ENCODE data around the gene ARHGAP1. TPM values are rescaled to one million over a fixed set of nuclear protein-coding genes. Genes with fewer than 3 reads are reported as not detected.

Gene ARHGAP1
- total RNA-seq, 1 experiment from 2014 or later, result 12.6 TPM

DNA sequence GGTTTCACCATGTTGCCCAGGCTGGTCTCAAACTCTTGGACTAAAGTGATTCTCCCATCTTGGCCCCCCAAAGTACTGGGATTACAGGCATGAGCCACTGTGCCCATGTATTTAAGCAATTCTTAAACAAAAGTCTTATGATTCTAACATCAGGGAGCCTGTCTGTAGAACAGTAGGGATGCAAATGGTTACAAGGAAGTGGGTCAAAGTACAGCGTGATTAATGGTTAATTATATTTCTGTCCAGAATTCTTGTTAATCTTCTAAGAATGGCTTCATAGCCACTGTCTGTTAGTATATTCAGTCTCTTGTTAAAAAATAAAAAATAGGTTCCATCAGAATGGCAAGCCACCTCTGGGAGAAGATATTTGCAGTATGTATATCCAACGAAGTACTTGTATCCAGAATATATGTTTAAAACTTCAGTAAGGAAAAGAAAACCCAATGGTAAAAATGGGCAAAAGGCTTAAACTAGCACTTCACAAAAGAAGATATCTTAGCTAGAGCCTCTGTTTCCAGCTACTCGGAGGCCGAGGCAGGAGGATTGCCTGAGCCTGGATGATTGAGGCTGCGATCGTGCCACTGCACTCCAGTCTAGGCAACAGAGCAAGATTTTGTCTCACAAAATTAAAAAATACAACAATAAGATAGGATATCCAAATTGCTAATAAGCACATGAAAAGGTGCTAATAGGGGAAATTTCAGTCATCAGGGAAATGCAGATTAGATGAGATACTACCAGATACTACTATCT, 60.2 kb downstream of the ARHGAP1 start:
- DNase-seq (ENCODE audit: low read depth), result no peak

DNA sequence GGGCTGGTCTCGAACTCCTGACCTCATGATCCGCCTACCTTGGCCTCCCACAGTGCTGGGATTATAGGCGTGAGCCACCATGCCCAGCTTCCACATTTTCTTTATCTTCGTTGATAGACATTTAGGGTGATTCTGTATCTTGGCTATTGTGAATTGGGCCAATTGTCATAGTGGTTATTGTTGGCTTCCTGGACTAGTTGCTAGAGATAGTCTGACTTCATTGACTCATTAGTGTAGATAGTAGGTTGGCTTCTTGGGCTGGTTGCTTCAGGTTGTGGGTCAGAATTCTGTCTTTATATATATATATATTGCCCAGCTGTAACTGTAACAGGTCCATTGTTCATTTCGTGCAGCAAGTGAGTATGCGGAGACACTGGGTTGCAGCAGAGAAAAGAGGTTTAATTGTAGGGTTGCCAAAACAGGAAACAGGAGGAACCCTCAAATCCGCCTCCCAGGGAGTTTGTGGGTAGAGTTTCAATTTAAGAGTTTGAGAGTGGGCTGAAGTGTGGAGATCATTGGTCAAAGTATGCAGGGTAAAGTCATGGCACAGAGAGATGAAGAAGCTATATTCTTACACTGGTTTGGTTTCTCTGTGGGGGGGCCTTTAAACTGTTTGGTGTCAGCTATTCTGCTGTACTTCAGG, 61.1 kb downstream of the ARHGAP1 start:
- DNase-seq (ENCODE audit: low read depth), result peak; percentile 37

DNA sequence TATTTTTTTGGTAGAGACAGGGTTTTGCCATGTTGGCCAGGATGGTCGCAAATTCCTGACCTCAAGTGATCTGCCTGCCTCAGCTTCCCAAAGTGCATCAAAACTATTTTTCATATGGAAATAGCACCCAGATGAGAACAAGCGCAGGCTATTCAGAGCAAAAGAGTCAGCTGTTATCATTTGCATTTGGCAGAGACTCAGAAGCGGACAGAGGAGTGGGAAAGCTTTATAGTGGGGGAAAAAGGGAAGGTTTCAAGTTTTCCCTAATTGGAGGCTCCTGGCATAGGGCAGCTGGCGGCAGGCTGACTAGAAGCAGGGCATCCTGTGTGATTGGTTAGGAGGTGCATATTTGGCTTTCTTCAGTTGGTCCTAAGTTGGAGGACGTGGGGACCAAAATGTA, 62.9 kb downstream of the ARHGAP1 start:
- no peak for DNase-seq (ENCODE audit: low read depth)

GRCh38 chr11:46635557-46636139, 64.8 kb downstream of the ARHGAP1 start:
- no peak for DNase-seq (ENCODE audit: low read depth)

- DNase-seq (ENCODE audit: low read depth), result no peak
Observed at GRCh38 chr11:46633291-46634217, 66.9 kb downstream of the ARHGAP1 start.

- no peak for DNase-seq (ENCODE audit: low read depth)
Observed at GRCh38 chr11:46632502-46632901, 67.9 kb downstream of the ARHGAP1 start.

GRCh38 chr11:46631676-46632075, 68.7 kb downstream of the ARHGAP1 start:
- no peak for DNase-seq (ENCODE audit: low read depth)

DNA sequence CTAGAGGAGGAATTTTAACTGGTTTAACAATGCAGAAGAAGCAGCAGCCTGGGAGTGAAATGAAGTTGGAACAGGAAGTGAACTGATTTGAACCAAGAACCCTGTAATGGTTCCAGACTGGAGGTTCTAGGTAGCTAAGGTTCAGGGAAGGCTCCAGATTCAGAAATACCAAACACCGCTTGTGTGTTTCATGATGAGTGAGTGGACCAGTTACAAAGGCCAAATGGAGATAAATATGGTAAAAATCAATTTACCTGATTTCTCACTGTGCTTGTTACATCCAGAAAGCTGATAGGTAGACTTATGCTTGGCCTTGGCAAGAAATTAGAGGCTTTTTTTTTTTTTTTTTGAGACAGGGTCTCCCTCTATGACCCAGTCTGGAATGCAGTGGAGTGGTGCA, 70.2 kb downstream of the ARHGAP1 start:
- no peak for DNase-seq (ENCODE audit: low read depth)

GRCh38 chr11:46628961-46629360, 71.5 kb downstream of the ARHGAP1 start:
- DNase-seq (ENCODE audit: low read depth), result no peak

Other genes starting within 250 kb of the ARHGAP1 start
- gene AMBRA1, start 106.6 kb downstream of the ARHGAP1 start, total RNA-seq (2014; rRNA removed; shearing (Covaris generic)), result 16.1 and 19.2 TPM in 2 replicates
- 2.3 and 5.1 TPM in 2 replicates for gene HARBI1, start 83.4 kb downstream of the ARHGAP1 start, total RNA-seq (2014; rRNA removed; shearing (Covaris generic))
- gene ATG13, start 83.1 kb downstream of the ARHGAP1 start, total RNA-seq (2014; rRNA removed; shearing (Covaris generic)), result 46.4 and 74.7 TPM in 2 replicates
- gene ZNF408, start 412 bp upstream of the ARHGAP1 start, total RNA-seq (2014; rRNA removed; shearing (Covaris generic)), result 10.4 and 21.0 TPM in 2 replicates
- not detected in 2 replicates for gene F2, start 18.6 kb upstream of the ARHGAP1 start, total RNA-seq (2014; rRNA removed; shearing (Covaris generic))
- gene CKAP5, start 145.7 kb upstream of the ARHGAP1 start, total RNA-seq (2014; rRNA removed; shearing (Covaris generic)), result 86.5 and 96.6 TPM in 2 replicates
- gene LRP4, start 217.9 kb upstream of the ARHGAP1 start, total RNA-seq (2014; rRNA removed; shearing (Covaris generic)), result 1.1 and 1.7 TPM in 2 replicates
- 16.1 and 22.3 TPM in 2 replicates for gene CSTPP1, start 236.1 kb upstream of the ARHGAP1 start, total RNA-seq (2014; rRNA removed; shearing (Covaris generic))

Measured in Daoy (cell line).